ENCODE results near the gene DNER.

DNER gene

GRCh38 chr2:229372207-229372606, 342.1 kb downstream of the DNER start:
- in situ Hi-C loops (cut with HindIII; ENCODE audit: low sequenced_read_pairs), result no loop called here
- H3K4me3 ChIP-seq (ENCODE audit: low read depth, low read length), result no peak overlapping the region
- no peak for DNase-seq (ENCODE audit: low read depth)
- no peak for TF ChIP-seq CTCF (IDR thresholded peaks at IDR 0.05; ENCODE audit: low read depth, low read length, missing control alignments)

GRCh38 chr2:229371086-229371485, 343.3 kb downstream of the DNER start:
- no peak overlapping the region for H3K4me3 ChIP-seq (ENCODE audit: low read depth, low read length)

DNA sequence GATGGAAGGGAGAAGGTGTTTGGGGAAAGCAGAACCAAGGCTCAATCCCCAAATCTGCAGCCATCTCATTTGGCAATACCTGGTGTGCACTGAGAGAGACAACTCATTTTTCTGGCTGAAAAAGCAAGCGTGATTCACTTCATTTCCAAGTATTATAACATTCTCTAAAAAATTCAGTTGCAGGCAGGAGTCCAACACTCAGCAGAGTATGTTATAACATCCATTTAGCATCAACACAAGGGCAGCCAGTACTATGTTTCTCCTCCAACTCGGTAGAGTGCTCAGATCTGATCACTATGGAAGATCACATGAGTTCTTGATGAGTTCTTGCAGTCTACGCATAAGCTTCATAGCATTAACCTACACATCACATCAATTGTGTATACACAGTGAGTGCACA, 343.8 kb downstream of the DNER start:
- in situ Hi-C loops (cut with HindIII; ENCODE audit: low sequenced_read_pairs), result no loop called here
- no peak for DNase-seq (ENCODE audit: low read depth)
- no peak overlapping the region for H3K4me3 ChIP-seq (ENCODE audit: low read depth, low read length)
- no peak for TF ChIP-seq CTCF (IDR thresholded peaks at IDR 0.05; ENCODE audit: low read depth, low read length, missing control alignments)

More at GRCh38 chr2:229371086-229371485, 343.3 kb downstream of the DNER start:
- in situ Hi-C loops (cut with HindIII; ENCODE audit: low sequenced_read_pairs), result no loop called here
- TF ChIP-seq CTCF (IDR thresholded peaks at IDR 0.05; ENCODE audit: low read depth, low read length, missing control alignments), result no peak
- no peak for DNase-seq (ENCODE audit: low read depth)

GRCh38 chr2:229363185-229363814, 351.1 kb downstream of the DNER start:
- in situ Hi-C loops (cut with HindIII; ENCODE audit: low sequenced_read_pairs), result no loop called here
- DNase-seq (ENCODE audit: low read depth), result no peak
- no peak for TF ChIP-seq CTCF (IDR thresholded peaks at IDR 0.05; ENCODE audit: low read depth, low read length, missing control alignments)

GRCh38 chr2:229350883-229351282, 363.5 kb downstream of the DNER start:
- no peak for DNase-seq (ENCODE audit: low read depth)
- in situ Hi-C loops (cut with HindIII; ENCODE audit: low sequenced_read_pairs), result no loop called here
- no peak for TF ChIP-seq CTCF (IDR thresholded peaks at IDR 0.05; ENCODE audit: low read depth, low read length, missing control alignments)
- no peak overlapping the region for H3K4me3 ChIP-seq (ENCODE audit: low read depth, low read length)

More at GRCh38 chr2:229363185-229363814, 351.1 kb downstream of the DNER start:
- no peak overlapping the region for H3K4me3 ChIP-seq (ENCODE audit: low read depth, low read length)

GRCh38 chr2:229350117-229350805, 364.1 kb downstream of the DNER start:
- no peak overlapping the region for H3K4me3 ChIP-seq (ENCODE audit: low read depth, low read length)
- no peak for TF ChIP-seq CTCF (IDR thresholded peaks at IDR 0.05; ENCODE audit: low read depth, low read length, missing control alignments)
- no peak for DNase-seq (ENCODE audit: low read depth)
- in situ Hi-C loops (cut with HindIII; ENCODE audit: low sequenced_read_pairs), result no loop called here

Data from astrocyte of the cerebellum (primary cell).